Ascending aorta (tissue), 2 donors: Measurements from ENCODE around the gene ZNF865. TPM values are rescaled to one million over a fixed set of nuclear protein-coding genes. Genes with fewer than 3 reads are reported as not detected.

Source experiments
- DNase-seq, 2 donors: peaks; one replicate each; pipeline ENCODE4 v3.0.0-alpha.2; 2019; ENCODE audit warnings: low spot score in 2 of 2
- H3K27ac ChIP-seq, 2 donors: fragments of 200-600 bp; sonication (generic); one replicate each; pipeline ENCODE4 v1.5.1; 2016 to 2017; ENCODE audit warnings: mild to moderate bottlenecking in 1 of 2
- H3K27me3 ChIP-seq: fragments of 200-600 bp; sonication (generic); one replicate; pipeline ENCODE4 v1.5.1; 2017
- H3K36me3 ChIP-seq, 2 donors: fragments of 200-600 bp; sonication (generic); one replicate each; pipeline ENCODE4 v1.5.1; 2016
- H3K4me1 ChIP-seq, 2 donors: fragments of 200-600 bp; sonication (generic); one replicate each; pipeline ENCODE4 v1.5.1; 2016 to 2017; ENCODE audit warnings: mild to moderate bottlenecking in 1 of 2
- H3K4me3 ChIP-seq, 2 donors: fragments of 200-600 bp; sonication (generic); one replicate each; pipeline ENCODE4 v1.5.1; 2016 to 2017; ENCODE audit warnings: mild to moderate bottlenecking in 1 of 2
- H3K9me3 ChIP-seq, 2 donors: fragments of 200-600 bp; sonication (generic); one replicate each; pipeline ENCODE4 v1.5.1; 2016
- CTCF ChIP-seq, 3 experiments: fragments of 200-600 bp in 2 of 3; fragments of 450-650 bp in 1 of 3; sonication (generic) in 2 of 3; IDR thresholded peaks; one replicate each; pipeline ENCODE4 v1.5.1; 2016 to 2019; ENCODE audit warnings: antibody characterized with exemption in 3 of 3, mild to moderate bottlenecking in 1 of 3, moderate library complexity in 1 of 3
- intact Hi-C: fragments of 100-400 bp; cut with DNase I; formaldehyde crosslinking; loops from one replicate; pipeline ENCODE4 v1.15.1; 2023
- total RNA-seq: library from RNA; depleted of rRNA; stranded (reverse); fragments of >200 nt; gene quantifications from one replicate; pipeline ENCODE4 v1.1.0, GENCODE V29; 2016

ZNF865 gene
- total RNA-seq, 1 donor from 2014 or later, result 22.0 TPM

- no peaks in the 10 kb centered on the region for H3K27me3 ChIP-seq
- H3K27ac ChIP-seq, result peak overlapping the region; percentile 97
- H3K9me3 ChIP-seq, result no peaks in the 10 kb centered on the region
- intact Hi-C loops, result loop anchor here (1.0 to 10.0 kb wide), 6 partner anchors 20 to 1460 kb away; partner anchors contain the start of genes EPN1, LENG8, PPP1R12C and PPP6R1
- H3K4me1 ChIP-seq, result peaks cover 21 to 37% of the 10 kb centered on the region in 2 donors
- peak overlapping the region; percentile 77 to 89 for H3K4me3 ChIP-seq
- H3K36me3 ChIP-seq, result peaks cover 4% of the 10 kb centered on the region in 2 donors
- peak; percentile 98 to 100 for DNase-seq
- no peak for TF ChIP-seq CTCF (IDR thresholded peaks at IDR 0.05)
Observed at GRCh38 chr19:55654323-55654867, 48.9 kb downstream of the ZNF865 start.

GRCh38 chr19:55654868-55655647 lies 49.6 kb downstream of the ZNF865 start, which contains the start of gene U2AF2:
Gene U2AF2 (plus strand): TSS chr19:55655035. CDS start chr19:55655105, 70 bp downstream.
- TF ChIP-seq CTCF (IDR thresholded peaks at IDR 0.05), result no peak
- peaks cover 10 to 11% of the 10 kb centered on the region in 2 donors for H3K36me3 ChIP-seq
- peak within 1 kb of the TSS; percentile 97 for H3K27ac ChIP-seq
- peak; percentile 79 to 97 for DNase-seq
- no peaks in the 10 kb centered on the region for H3K9me3 ChIP-seq
- H3K27me3 ChIP-seq, result no peaks in the 10 kb centered on the region
- intact Hi-C loops, result loop anchor here (1.0 to 10.0 kb wide), 6 partner anchors 20 to 1460 kb away; partner anchors contain the start of genes EPN1, LENG8, PPP1R12C and PPP6R1
- peak within 1 kb of the TSS; percentile 77 to 89 for H3K4me3 ChIP-seq
- H3K4me1 ChIP-seq, result peaks cover 21 to 41% of the 10 kb centered on the region in 2 donors

- Histone ChIP-seq H3K36me3 (peaks cover 16% of the 10 kb centered on the region in 2 donors), H3K27ac (peak overlapping the region; percentile 97), H3K9me3 (no peaks in the 10 kb centered on the region), H3K4me3 (peak overlapping the region; percentile 77 to 89), H3K27me3 (no peaks in the 10 kb centered on the region), H3K4me1 (peaks cover 21 to 41% of the 10 kb centered on the region in 2 donors)
- DNase-seq, result no peak
- no peak for TF ChIP-seq CTCF (IDR thresholded peaks at IDR 0.05)
- intact Hi-C loops, result loop anchor here (2.0 to 10.0 kb wide), 4 partner anchors 19 to 1461 kb away; partner anchors contain the start of genes EPN1, PPP1R12C, TSEN34 and ZNF784
Observed at GRCh38 chr19:55655648-55656040, 50.2 kb downstream of the ZNF865 start.

- Histone ChIP-seq H3K9me3 (no peaks in the 10 kb centered on the region), H3K4me3 (peak overlapping the region; percentile 77 to 89), H3K36me3 (peaks cover 25% of the 10 kb centered on the region in 2 donors), H3K4me1 (peaks cover 21 to 41% of the 10 kb centered on the region in 2 donors), H3K27me3 (no peaks in the 10 kb centered on the region), H3K27ac (no peak overlapping the region)
- TF ChIP-seq CTCF (IDR thresholded peaks at IDR 0.05), result no peak
- no peak for DNase-seq
- intact Hi-C loops, result loop anchor here (10.0 kb wide), 2 partner anchors 542 to 1462 kb away; partner anchors contain the start of genes PPP1R12C and TSEN34
Observed at GRCh38 chr19:55656552-55656951, 51.1 kb downstream of the ZNF865 start.

- Histone ChIP-seq H3K27me3 (no peaks in the 10 kb centered on the region), H3K4me3 (peak overlapping the region; percentile 77 to 89), H3K9me3 (no peaks in the 10 kb centered on the region), H3K27ac (no peak overlapping the region), H3K4me1 (peaks cover 21 to 41% of the 10 kb centered on the region in 2 donors), H3K36me3 (peaks cover 31 to 32% of the 10 kb centered on the region in 2 donors)
- intact Hi-C loops, result loop anchor here (10.0 kb wide), 2 partner anchors 542 to 1462 kb away; partner anchors contain the start of genes PPP1R12C and TSEN34
- TF ChIP-seq CTCF (IDR thresholded peaks at IDR 0.05), result no peak
- no peak for DNase-seq
Observed at GRCh38 chr19:55656988-55657747, 51.7 kb downstream of the ZNF865 start.
